NCI-H146 treated with DMSO at 0.1 percent for 48 hours (cell line): Measurements from ENCODE around the gene NIFK.

Experiments
- DNase-seq: peaks from one replicate; lab custom pipeline; 2025; ENCODE audit not compliant: unreplicated experiment; lab: John Stamatoyannopoulos, UW

NIFK gene

GRCh38 chr2:121736462-121737336 is at the start of gene NIFK:
Gene NIFK, minus strand, starts transcription at chr2:121736875. Its CDS starts 25 bp downstream, at chr2:121736850.
- peak; percentile 93 for DNase-seq

DNA sequence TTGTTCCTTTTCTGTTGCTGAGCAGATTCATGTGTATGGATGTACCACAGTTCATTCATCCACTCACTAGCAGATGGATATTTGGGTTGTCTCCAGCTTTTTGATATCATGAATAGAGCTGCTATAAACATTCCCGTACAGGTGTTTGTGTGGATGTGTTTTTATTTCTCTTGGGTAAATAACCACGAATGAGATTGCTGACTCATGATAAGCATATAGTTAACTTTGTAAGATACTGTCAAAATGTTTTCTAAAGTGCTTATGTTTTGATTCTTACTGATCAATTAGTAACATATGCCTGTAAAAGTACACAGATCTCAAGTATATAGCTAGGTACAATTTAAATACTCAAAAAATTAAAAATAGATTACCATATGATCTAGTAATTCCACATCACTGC is 46.5 kb upstream of the NIFK start:
- no peak for DNase-seq

GRCh38 chr2:121778741-121779487 is 42.2 kb upstream of the NIFK start:
- DNase-seq, result no peak

GRCh38 chr2:121777699-121778058 is 41.0 kb upstream of the NIFK start:
- DNase-seq, result no peak

- no peak for DNase-seq
These were observed 40.4 kb upstream of the NIFK start for GRCh38 chr2:121776885-121777698.

DNA sequence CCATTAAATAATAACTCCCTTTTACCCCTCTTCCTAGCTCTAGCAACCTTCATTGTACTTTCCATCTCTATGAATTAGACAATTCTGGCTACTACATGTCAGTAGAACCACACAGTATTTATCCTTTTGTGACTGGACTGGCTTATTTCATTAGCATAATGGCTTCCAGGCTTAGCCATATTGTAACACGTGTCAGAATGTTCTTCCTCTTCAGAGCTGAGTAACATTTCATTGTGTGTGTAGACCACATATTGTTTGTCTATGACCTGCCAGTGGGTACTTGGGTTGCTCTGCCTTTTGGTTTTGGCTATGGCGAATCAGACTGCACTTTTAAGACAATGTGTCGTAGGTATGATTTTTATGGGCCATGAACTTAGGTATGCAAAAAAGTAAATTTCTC is 39.7 kb upstream of the NIFK start:
- no peak for DNase-seq

GRCh38 chr2:121774235-121774634 is 37.6 kb upstream of the NIFK start:
- DNase-seq, result no peak

DNA sequence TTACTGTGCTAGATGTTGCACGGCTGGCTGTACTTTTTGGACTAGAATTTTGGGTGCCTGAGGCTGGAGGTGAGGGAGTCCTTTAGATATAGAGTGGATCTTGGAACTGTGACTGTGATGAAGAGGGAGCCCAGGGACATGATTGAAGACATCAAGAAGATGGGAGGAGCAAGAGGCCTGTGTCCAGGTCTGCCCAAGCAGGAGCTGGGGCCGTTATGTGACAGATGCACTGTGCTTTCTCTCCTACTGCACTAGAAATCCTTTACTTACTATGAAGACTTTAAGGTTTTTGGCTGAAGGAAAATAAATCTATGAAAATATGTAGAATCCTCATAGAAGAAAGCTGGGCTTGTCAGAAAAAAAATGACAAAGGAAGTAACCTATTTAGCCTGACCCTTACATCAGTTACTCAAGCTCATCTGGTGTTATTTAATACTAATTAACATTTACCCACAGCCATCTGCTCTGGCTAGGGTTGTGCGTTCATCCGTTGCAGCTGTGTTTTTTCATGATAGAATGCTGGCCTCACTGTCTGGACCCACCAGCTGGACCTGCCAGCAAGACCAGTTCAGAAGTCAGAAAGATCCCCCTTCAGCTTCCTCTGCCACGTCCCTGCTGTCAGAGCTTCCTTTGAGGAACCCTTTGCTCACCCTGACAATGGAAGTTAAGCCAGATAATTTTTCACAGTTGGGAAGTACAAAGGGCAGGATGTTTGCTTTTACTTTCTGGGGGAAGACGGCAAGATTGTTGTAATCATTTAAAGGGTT is 35.5 kb upstream of the NIFK start:
- peak; percentile 70 for DNase-seq

- no peak for DNase-seq
These were observed 31.6 kb upstream of the NIFK start for GRCh38 chr2:121768143-121768755.

DNA sequence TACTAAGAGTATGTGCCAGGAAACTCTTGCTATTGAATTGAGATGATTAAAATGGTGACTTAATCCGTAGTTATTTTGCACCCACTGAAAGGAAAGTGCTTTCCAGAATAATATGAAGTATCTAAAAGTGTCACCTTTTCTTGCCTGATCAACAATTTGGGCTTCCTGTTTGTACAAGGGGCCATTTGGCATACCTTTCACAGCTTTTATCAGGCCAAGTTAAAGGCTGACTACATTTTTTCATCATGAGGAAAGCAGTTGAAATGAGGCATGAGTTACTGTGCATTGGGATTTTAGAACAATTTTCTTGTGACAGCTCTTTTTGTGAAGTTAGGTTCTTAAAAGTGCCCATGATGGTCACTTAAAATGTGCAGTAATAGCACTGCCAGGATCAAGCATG is 29.9 kb upstream of the NIFK start:
- no peak for DNase-seq

- DNase-seq, result no peak
These were observed 28.1 kb upstream of the NIFK start for GRCh38 chr2:121764681-121765228.

GRCh38 chr2:121755237-121756111 is 18.8 kb upstream of the NIFK start, which contains the start of gene TSN:
Gene TSN, plus strand, starts transcription at chr2:121755651. Its CDS starts 129 bp downstream, at chr2:121755780.
- DNase-seq, result peak; percentile 96

- DNase-seq, result no peak
These were observed 18.2 kb upstream of the NIFK start for GRCh38 chr2:121754851-121755236.

DNA sequence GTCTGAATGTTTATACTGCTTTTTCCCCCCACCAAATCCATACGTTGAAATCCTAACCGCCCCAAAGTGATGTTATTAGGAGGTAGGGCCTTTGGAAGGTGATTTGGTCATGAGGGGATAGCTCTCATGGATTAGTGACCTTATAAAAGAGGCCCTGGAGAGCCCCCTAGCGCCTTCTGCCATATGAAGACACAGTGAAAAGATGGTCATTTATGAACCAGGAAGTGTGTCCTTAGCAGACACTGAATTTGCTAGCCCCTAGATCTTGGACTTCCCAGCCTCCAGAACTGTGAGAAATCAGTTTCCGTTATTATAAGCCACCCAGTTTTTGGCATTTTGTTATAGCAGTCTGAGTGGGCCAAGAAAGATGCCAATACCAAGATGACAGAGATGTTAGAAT is 11.5 kb upstream of the NIFK start:
- peak; percentile 38 for DNase-seq

- DNase-seq, result no peak
These were observed 9.4 kb upstream of the NIFK start for GRCh38 chr2:121746071-121746578.

- no peak for DNase-seq
These were observed 4.8 kb upstream of the NIFK start for GRCh38 chr2:121741450-121741849.

- no peak for DNase-seq
These were observed 4.3 kb upstream of the NIFK start for GRCh38 chr2:121740973-121741372.

- DNase-seq, result no peak
These were observed 574 bp downstream of the NIFK start for GRCh38 chr2:121736140-121736461.

- no peak for DNase-seq
These were observed 1.1 kb downstream of the NIFK start for GRCh38 chr2:121735518-121736074.
